Psoas muscle (tissue), 8 donors: ENCODE measurements around the gene CSK. TPM values are rescaled to one million over a fixed set of nuclear protein-coding genes. Genes with fewer than 3 reads are reported as not detected.
A peak's percentile ranks its signal among the peaks of the same experiment; 100 is the strongest.

ENCODE experiments used
- ATAC-seq, 4 donors: fragments of 200-7000 bp; cut with Tn5 transposase; one replicate each; pipeline ENCODE4 v1.9.1; 2020; ENCODE audit warnings: moderate library complexity in 3 of 4, mild to moderate bottlenecking in 2 of 4
- DNase-seq, 2 donors: peaks; one replicate each; pipeline ENCODE4 v3.0.0-alpha.2; 2020
- H3K27ac ChIP-seq: fragments of 200-600 bp; one replicate; pipeline ENCODE4 v1.8.0; 2022
- H3K27me3 ChIP-seq, 3 donors: fragments of 200-600 bp in 1 of 3; one replicate each; pipeline versions ENCODE4 v1.6.1 to v1.8.0; 2013 to 2022; ENCODE audit warnings: low read length in 2 of 3, mild to moderate bottlenecking in 2 of 3, moderate library complexity in 1 of 3; ENCODE audit not compliant: insufficient read depth in 3 of 3
- H3K36me3 ChIP-seq, 2 donors: fragments of 200-600 bp in 1 of 2; one replicate each; pipeline versions ENCODE4 v1.6.1 to v1.8.0; 2013 to 2022; ENCODE audit warnings: low read depth in 1 of 2, mild to moderate bottlenecking in 1 of 2, moderate library complexity in 1 of 2; ENCODE audit not compliant: insufficient read depth in 1 of 2
- H3K4me1 ChIP-seq: fragments of 200-600 bp; one replicate; pipeline ENCODE4 v1.8.0; 2022
- H3K4me3 ChIP-seq: fragments of 200-600 bp; one replicate; pipeline ENCODE4 v1.8.0; 2022; ENCODE audit warnings: mild to moderate bottlenecking
- H3K9me3 ChIP-seq: fragments of 200-600 bp; one replicate; pipeline ENCODE4 v1.8.0; 2022
- WGBS, 3 donors: extraction: QIAGEN DNeasy Blood & Tissue Kit; methylation state at CpG; one replicate each; pipeline versions ENCODE4 v1.1.6 to v1.1.7; 2013; 5-methylcytosine and 5-hydroxymethylcytosine counted together
- intact Hi-C, 2 donors: fragments of 100-400 bp; cut with DNase I; formaldehyde crosslinking; loops; one replicate each; pipeline versions ENCODE4 v1.11.0 to v1.14.2; 2022
- polyA plus RNA-seq, 3 donors: library from polyadenylated mRNA; stranded (reverse); fragments of 200-250 nt; gene quantifications; one replicate each; pipeline ENCODE4 v1.2.3, GENCODE V29; 2013
- total RNA-seq, 4 donors: library from RNA; stranded (reverse); fragmentation: NEBNext Ultra II Directional in 2 of 4; extraction: Animal tissue kit (Norgen Biotek cat#: 25700) in 2 of 4; gene quantifications; one replicate each; pipeline versions ENCODE4 v1.2.1 to v1.2.4, GENCODE V29; 2021 to 2023
- TF ChIP-seq, protein P1 (sequence below): fragments of 200-600 bp; IDR thresholded peaks from one replicate; pipeline ENCODE4 v1.8.0; 2022; ENCODE audit warnings: antibody characterized with exemption
- donor health status: healthy with polysubstance abuse.
- donor health status: DM: no; HTN: no; CAD: no; lungs with moderate emphysema.
- donor health status: Bipolar disorder and iron deficiency.
- donor health status: healthy.
- donor health status: DM: yes; HTN: yes; CAD: no.
- donor health status: DM: no; HTN: no; CAD: no.
- donor health status: DM: no; HTN: no; CAD: no.
- donor health status: DM: yes; HTN: yes; CAD: no.

Gene CSK
- total and polyA plus RNA-seq, 7 donors, result 12.2 to 29.6 (median 16.3) TPM

DNA sequence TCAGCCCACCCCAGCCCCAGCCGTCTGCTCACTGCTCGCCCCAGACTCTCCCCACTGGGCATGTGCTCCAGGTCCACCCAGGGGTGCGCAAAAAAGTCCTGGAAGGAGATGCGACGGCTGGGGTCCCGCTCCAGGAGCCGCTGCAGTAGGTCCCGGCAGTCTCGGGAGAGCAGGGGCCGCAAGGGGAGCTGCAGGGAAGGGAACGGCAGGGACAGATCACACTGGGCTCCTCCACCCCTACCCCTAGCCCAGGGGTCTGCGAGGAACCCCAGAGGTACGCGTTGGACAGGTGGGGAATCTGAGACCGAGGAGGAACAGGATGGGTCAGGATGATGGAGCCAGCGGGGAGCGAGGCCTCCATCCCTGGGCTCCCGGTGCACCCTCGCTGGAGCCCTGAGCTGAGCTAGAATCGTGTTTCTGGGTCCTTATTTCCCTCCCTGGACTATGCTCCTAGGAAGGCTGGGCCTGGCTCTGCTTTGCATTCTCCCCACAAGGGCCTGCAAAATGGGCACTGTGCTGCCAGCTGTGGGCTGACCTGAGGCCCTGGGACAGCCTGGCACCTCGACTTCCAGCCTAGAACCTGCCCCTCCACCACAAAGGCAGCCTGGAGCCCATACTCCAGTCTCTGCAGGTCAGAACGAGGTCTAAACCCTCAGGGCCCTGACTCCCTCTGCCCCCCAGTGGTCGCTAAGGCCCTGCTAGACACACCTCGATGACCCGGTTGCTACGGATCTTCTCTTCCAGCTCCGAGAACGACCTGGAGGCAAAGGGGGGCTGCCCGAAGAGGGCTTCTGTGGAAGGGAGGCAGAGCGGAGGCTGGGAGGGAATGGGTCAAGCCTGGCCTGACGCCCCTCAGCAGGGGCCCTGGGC is 57.9 kb downstream of the CSK start:
- DNase-seq (no peak), ATAC-seq (no peak)
- Histone ChIP-seq H3K27ac (no peak overlapping the region), H3K4me3 (no peak overlapping the region), H3K9me3 (no peaks in the 10 kb centered on the region), H3K36me3 (peaks cover 0 to 55% of the 10 kb centered on the region in 2 donors), H3K27me3 (no peaks in the 10 kb centered on the region), H3K4me1 (peaks cover 6% of the 10 kb centered on the region)
- TF ChIP-seq, protein P1, sequence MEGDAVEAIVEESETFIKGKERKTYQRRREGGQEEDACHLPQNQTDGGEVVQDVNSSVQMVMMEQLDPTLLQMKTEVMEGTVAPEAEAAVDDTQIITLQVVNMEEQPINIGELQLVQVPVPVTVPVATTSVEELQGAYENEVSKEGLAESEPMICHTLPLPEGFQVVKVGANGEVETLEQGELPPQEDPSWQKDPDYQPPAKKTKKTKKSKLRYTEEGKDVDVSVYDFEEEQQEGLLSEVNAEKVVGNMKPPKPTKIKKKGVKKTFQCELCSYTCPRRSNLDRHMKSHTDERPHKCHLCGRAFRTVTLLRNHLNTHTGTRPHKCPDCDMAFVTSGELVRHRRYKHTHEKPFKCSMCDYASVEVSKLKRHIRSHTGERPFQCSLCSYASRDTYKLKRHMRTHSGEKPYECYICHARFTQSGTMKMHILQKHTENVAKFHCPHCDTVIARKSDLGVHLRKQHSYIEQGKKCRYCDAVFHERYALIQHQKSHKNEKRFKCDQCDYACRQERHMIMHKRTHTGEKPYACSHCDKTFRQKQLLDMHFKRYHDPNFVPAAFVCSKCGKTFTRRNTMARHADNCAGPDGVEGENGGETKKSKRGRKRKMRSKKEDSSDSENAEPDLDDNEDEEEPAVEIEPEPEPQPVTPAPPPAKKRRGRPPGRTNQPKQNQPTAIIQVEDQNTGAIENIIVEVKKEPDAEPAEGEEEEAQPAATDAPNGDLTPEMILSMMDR, result no peak
- intact Hi-C loops, result loop anchor here in 1 of 2 donors (5.0 kb wide), 2 partner anchors 57 to 68 kb away; partner anchors contain the start of genes CSK and FAM219B
- WGBS, 3 donors, result 84 to 89% (median 85%) methylated on average over 30 to 31 of the region's 31 CpGs

DNA sequence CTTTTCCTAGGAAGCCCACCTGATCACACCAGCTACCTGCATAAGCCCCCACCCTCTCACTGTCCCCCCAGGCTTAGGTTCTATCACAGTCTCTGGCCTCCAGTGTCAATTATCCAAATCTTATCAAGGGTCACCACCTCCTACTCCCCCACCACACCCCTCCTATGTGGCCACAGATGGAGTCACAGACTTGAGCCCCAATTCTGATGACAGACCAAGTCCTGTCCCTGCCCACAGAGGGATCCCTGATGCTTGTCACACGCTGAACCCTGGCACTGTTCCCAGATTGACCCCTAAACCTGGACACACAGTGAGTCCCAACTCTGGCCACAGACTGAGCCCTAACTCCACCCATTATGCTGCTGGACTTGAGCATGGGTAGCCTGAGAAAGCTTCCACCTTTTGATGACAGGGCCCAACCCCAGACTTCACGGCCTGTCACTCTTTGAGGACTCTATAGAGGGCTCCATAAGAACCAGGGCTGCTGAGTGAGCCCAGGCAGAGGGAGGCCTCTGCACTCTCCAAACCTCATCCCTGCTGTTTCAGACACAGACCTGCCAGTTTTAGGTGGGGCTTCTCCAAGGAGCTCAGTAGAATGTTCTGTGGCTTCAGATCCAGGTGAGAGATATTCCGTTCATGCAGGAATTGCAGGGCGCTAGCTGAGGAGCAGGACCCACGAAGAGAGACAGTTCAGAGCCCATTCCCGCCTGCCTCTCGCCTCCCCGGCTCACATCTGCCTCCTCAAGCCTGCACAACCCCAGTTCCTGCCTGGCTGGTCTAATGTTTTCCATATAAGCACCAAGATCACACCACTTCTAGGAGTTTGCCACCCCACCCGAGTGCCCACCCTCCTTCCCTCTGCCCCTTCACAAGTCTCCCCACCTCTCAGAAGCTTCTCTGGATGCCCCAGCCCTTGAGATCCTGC is 59.2 kb downstream of the CSK start:
- Histone ChIP-seq H3K4me1 (peaks cover 6% of the 10 kb centered on the region), H3K27ac (no peak overlapping the region), H3K36me3 (peaks cover 0 to 65% of the 10 kb centered on the region in 2 donors), H3K4me3 (no peak overlapping the region), H3K27me3 (no peaks in the 10 kb centered on the region), H3K9me3 (no peaks in the 10 kb centered on the region)
- TF ChIP-seq, protein P1, result no peak
- DNase-seq (no peak), ATAC-seq (no peak)
- WGBS, 3 donors, result 89 to 92% (median 92%) methylated on average over 9 of the region's 9 CpGs
- intact Hi-C loops, result loop anchor here in 1 of 2 donors (5.0 kb wide), 1 partner anchor 66 kb away; the partner anchor contains the start of gene FAM219B

DNA sequence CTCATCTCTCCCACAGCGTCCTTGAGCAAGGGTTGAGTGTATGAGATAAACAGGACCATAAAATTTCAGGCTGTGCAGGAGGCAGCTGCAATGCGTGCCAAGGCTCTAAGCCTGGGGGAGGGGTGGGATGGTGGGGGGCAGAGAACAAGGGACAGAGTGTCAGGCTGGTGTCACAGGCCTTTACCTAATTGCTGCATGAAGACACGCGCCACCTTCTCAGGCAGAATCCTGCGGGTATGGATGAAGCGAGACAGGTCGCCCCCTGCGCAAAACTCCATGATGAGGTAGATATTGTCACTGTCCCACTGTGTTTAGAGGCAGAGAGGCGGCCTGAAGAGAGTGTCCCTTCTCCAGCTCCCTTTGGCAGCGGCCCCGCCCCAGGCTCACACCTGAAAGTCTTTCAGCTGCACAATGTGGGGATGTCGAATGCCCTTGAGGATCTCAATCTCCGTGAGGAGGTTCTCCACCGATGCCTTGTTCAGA is 60.1 kb downstream of the CSK start:
- intact Hi-C loops, result loop anchor here in 1 of 2 donors (5.0 kb wide), 1 partner anchor 65 kb away; the partner anchor contains the start of gene FAM219B
- 81 to 84% (median 82%) methylated on average over 14 of the region's 14 CpGs for WGBS, 3 donors
- peak overlapping the region; percentile 72 for H3K4me3 ChIP-seq
- ATAC-seq, result no peak
- H3K27me3 ChIP-seq, result no peaks in the 10 kb centered on the region
- no peaks in the 10 kb centered on the region for H3K9me3 ChIP-seq
- H3K4me1 ChIP-seq, result peaks cover 6% of the 10 kb centered on the region
- TF ChIP-seq, protein P1, result no peak
- peaks cover 0 to 64% of the 10 kb centered on the region in 2 donors for H3K36me3 ChIP-seq
- no peak overlapping the region for H3K27ac ChIP-seq
- DNase-seq, result no peak

DNA sequence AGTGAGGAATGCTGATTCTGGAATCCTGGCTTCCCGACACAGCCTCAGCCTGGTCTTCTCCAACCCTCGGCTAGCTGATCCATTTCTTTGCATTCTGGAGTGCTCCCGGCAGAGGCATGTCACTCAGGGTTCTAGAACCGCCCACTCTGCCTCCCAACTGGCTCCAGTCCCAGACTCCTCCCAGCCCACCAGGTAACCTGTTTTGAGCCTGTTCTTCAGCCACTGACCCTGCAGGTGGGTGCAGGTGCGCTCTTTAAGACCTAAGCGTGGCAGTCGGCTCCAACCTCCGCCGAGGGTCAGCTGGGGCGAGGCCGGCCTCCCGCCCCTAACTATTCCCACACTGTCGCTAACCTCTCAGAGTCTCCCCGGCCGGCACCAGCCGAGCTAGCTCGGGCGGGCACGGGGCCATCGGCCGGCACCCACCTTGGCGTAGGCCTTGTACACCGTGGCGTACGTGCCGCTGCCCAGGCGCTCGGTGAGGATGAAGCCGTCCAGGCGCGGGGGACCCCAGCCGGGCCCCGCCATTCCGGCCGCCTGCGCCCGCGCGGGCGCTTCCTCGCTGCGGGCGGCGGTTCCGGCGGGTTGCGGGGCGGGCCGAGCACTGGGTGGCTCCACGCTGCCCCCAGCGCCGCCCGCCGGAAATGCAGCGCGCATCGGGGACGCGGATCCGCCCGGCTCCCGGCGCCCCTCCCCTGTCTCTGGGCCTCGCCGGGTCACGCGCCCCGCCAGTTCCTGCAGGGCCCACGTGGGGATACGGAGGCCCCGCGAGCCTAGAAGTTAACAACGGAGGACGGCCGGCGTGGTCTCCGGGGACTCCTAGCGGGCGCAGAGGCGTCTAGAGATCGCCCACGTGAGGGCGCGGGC is 60.9 kb downstream of the CSK start, which contains the start of gene ULK3:
Gene ULK3, minus strand, starts transcription at position 576 of the 864 bp plus-strand sequence. Its CDS starts 51 bp downstream, at position 525.
- H3K4me1 ChIP-seq, result peaks cover 13% of the 10 kb centered on the region
- peak within 1 kb of the TSS; percentile 89 for H3K27ac ChIP-seq
- no peaks in the 10 kb centered on the region for H3K9me3 ChIP-seq
- DNase-seq (peak; percentile 94 to 97), ATAC-seq (peak; percentile 91 to 96 (median 92))
- H3K36me3 ChIP-seq, result peaks cover 0 to 64% of the 10 kb centered on the region in 2 donors
- peak within 1 kb of the TSS; percentile 72 for H3K4me3 ChIP-seq
- 0 to 1% (median 0%) methylated on average over 67 to 84 of the region's 84 CpGs for WGBS, 3 donors
- TF ChIP-seq, protein P1, result peak; percentile 85
- intact Hi-C loops, result loop anchor here in 1 of 2 donors (5.0 kb wide), 1 partner anchor 64 kb away; the partner anchor contains the start of gene FAM219B
- no peaks in the 10 kb centered on the region for H3K27me3 ChIP-seq
